K562 (cell line): ENCODE data around the gene PPP6R1. TPM values are rescaled to one million over a fixed set of nuclear protein-coding genes. Genes with fewer than 3 reads are reported as not detected.

Source experiments
- CBFA2T3 ChIP-seq: fragments of 450-650 bp; IDR thresholded peaks from 2 replicates; pipeline ENCODE4 v1.6.1; 2017
- CC2D1A ChIP-seq: fragments of 450-650 bp; IDR thresholded peaks from 2 replicates; pipeline ENCODE4 v1.6.1; 2017; ENCODE audit warnings: mild to moderate bottlenecking
- FOXA3 ChIP-seq, 2 experiments: fragments of 450-650 bp in 1 of 2; sonication (generic) in 1 of 2; formaldehyde crosslinking; IDR thresholded peaks in 1 of 2; conservative IDR thresholded peaks in 1 of 2; 2 replicates each; pipeline versions ENCODE4 v1.4.0 to v1.8.0; 2020 to 2022; ENCODE audit warnings: mild to moderate bottlenecking in 2 of 2, missing genetic modification reagents in 1 of 2
- KDM5B ChIP-seq: fragments of 200-600 bp; sonication (generic); IDR thresholded peaks from 2 replicates; pipeline ENCODE4 v1.6.1; 2012; ENCODE audit warnings: low read depth, mild to moderate bottlenecking, moderate library complexity, low read length, control low read depth, inconsistent platforms; ENCODE audit not compliant: insufficient replicate concordance
- MBD2 ChIP-seq: sonication (generic); IDR thresholded peaks from 2 replicates; pipeline ENCODE4 v1.6.1; 2016; ENCODE audit warnings: low read depth, borderline replicate concordance
- RAD51 ChIP-seq: fragments of 450-650 bp; IDR thresholded peaks from 2 replicates; pipeline ENCODE4 v1.7.1; 2016; ENCODE audit warnings: low read depth, mild to moderate bottlenecking, borderline replicate concordance
- RFX1 ChIP-seq: fragments of 450-650 bp; IDR thresholded peaks from 2 replicates; pipeline ENCODE4 v1.6.1; 2016; ENCODE audit warnings: mild to moderate bottlenecking, moderate library complexity
- RHOXF2B ChIP-seq: fragments of 250-450 bp; sonication (Bioruptor Pico); conservative IDR thresholded peaks from 2 replicates; pipeline ENCODE4 v1.5.1; 2021
- ZBTB11 ChIP-seq, 3 experiments: fragments of 200-800 bp in 1 of 3; fragments of 250-450 bp in 1 of 3; fragments of 450-650 bp in 1 of 3; sonication (Bioruptor Pico) in 1 of 3; sonication (Bioruptor generic) in 1 of 3; formaldehyde crosslinking in 1 of 3; IDR thresholded peaks; 2 replicates each; pipeline versions ENCODE4 v1.6.1 to v1.8.0; 2016 to 2022; ENCODE audit warnings: mild to moderate bottlenecking in 2 of 3, missing genetic modification characterization in 2 of 3, missing compliant biosample characterization in 1 of 3, moderate library complexity in 1 of 3
- ZBTB12 ChIP-seq: fragments of 250-450 bp; sonication (Bioruptor Pico); IDR thresholded peaks from 2 replicates; pipeline ENCODE4 v1.4.0; 2020
- ZFP1 ChIP-seq: fragments of 450-650 bp; formaldehyde crosslinking; IDR thresholded peaks from 2 replicates; pipeline ENCODE4 v1.4.0; 2020; ENCODE audit warnings: mild to moderate bottlenecking, mixed read lengths
- ZNF589 ChIP-seq: fragments of 200-800 bp; sonication (Bioruptor generic); IDR thresholded peaks from 2 replicates; pipeline ENCODE4 v1.6.1; 2016; ENCODE audit warnings: low read depth, missing genetic modification characterization, missing compliant biosample characterization
- ZNF644 ChIP-seq: fragments of 200-800 bp; sonication (Bioruptor generic); IDR thresholded peaks from 2 replicates; pipeline ENCODE4 v1.6.1; 2016; ENCODE audit warnings: low read depth, missing genetic modification characterization, missing compliant biosample characterization
- polyA plus RNA-seq, 8 experiments: library from polyadenylated mRNA; depleted of rRNA in 4 of 8; stranded (reverse) in 5 of 8; unstranded in 3 of 8; fragments of >200 nt; fragmentation: Nextera tagmentation in 2 of 8; fragmentation: Illumina TruSeq in 1 of 8; extraction: Ambion mirVana in 2 of 8; extraction: Trizol in 1 of 8; gene quantifications; 2 replicates each; pipeline versions ENCODE4 v1.2.1 to v1.2.3, GENCODE V29; 2011 to 2014; ENCODE audit warnings: inconsistent platforms in 1 of 8, missing spikeins in 1 of 8
- total RNA-seq, 7 experiments: library from RNA; depleted of rRNA in 6 of 7; stranded (reverse); fragments of >200 nt in 6 of 7; fragmentation: Illumina TruSeq in 2 of 7; extraction: Trizol in 2 of 7; gene quantifications; 2 replicates each; pipeline versions ENCODE4 v1.2.1 to v1.2.3, GENCODE V29; 2011 to 2021; ENCODE audit warnings: low replicate concordance in 1 of 7
- TF ChIP-seq, protein P1 (sequence below): fragments of 450-650 bp; conservative IDR thresholded peaks from 2 replicates; pipeline ENCODE4 v1.6.1; 2016; ENCODE audit warnings: missing genetic modification characterization, low read depth, mild to moderate bottlenecking, control low read depth, missing compliant biosample characterization
- TF ChIP-seq, protein P2 (sequence below): fragments of 250-450 bp; sonication (Bioruptor Pico); IDR thresholded peaks from 2 replicates; pipeline ENCODE4 v1.4.0; 2020; ENCODE audit warnings: mild to moderate bottlenecking

The PPP6R1 gene
- total and polyA plus RNA-seq, 9 of the 15 experiments (the other 6 are each of a cell fraction or from before 2014, with no cell fraction given), result 0.48 to 135 (median 37.2) TPM

- TF ChIP-seq, protein P1, sequence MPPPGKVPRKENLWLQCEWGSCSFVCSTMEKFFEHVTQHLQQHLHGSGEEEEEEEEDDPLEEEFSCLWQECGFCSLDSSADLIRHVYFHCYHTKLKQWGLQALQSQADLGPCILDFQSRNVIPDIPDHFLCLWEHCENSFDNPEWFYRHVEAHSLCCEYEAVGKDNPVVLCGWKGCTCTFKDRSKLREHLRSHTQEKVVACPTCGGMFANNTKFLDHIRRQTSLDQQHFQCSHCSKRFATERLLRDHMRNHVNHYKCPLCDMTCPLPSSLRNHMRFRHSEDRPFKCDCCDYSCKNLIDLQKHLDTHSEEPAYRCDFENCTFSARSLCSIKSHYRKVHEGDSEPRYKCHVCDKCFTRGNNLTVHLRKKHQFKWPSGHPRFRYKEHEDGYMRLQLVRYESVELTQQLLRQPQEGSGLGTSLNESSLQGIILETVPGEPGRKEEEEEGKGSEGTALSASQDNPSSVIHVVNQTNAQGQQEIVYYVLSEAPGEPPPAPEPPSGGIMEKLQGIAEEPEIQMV, result peak; percentile 93
- TF ChIP-seq RAD51 (no peak), CC2D1A (no peak), ZNF589 (0 out of 2 replicates have a peak, but pooled peaks have one; percentile 35), ZBTB12 (CRISPR knock-in tag) (no peak), RHOXF2B (CRISPR knock-in tag) (no peak), FOXA3 (CRISPR knock-in tag; conservative IDR thresholded peaks at IDR 0.05 in 1 of 2, IDR thresholded peaks at IDR 0.05 in 1 of 2) (no peak), RFX1 (no peak), KDM5B (no peak), ZBTB11 (CRISPR knock-in tag; IDR thresholded peaks at IDR 0.05) (0 out of 6 replicates have a peak, but pooled peaks of 1 of the 3 experiments have one; percentile 48), ZNF644 (tag) (peak; percentile 58; the same call in 1 of the 2 replicates), ZFP1 (CRISPR knock-in tag) (no peak), CBFA2T3 (no peak), MBD2 (peak; percentile 78)
- TF ChIP-seq, protein P2, sequence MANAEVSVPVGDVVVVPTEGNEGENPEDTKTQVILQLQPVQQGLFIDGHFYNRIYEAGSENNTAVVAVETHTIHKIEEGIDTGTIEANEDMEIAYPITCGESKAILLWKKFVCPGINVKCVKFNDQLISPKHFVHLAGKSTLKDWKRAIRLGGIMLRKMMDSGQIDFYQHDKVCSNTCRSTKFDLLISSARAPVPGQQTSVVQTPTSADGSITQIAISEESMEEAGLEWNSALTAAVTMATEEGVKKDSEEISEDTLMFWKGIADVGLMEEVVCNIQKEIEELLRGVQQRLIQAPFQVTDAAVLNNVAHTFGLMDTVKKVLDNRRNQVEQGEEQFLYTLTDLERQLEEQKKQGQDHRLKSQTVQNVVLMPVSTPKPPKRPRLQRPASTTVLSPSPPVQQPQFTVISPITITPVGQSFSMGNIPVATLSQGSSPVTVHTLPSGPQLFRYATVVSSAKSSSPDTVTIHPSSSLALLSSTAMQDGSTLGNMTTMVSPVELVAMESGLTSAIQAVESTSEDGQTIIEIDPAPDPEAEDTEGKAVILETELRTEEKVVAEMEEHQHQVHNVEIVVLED (CRISPR knock-in tag), result peak; percentile 83
These were observed 45.6 kb upstream of the PPP6R1 start (continued) for GRCh38 chr19:55304279-55304978.
